Brain microvascular endothelial cell (primary cell): ENCODE data around the gene LDLRAD4.

Experiments
- DNase-seq: peaks from one replicate; pipeline ENCODE4 v3.0.0-alpha.2; 2020
- H3K27ac ChIP-seq: fragments of 250-450 bp; sonication (Bioruptor Pico); 2 replicates; pipeline ENCODE4 v1.5.1; 2020; ENCODE audit warnings: mild to moderate bottlenecking, moderate library complexity
- H3K27me3 ChIP-seq: fragments of 250-450 bp; sonication (Bioruptor Pico); replicated peaks from 2 replicates; pipeline ENCODE4 v1.5.1; 2020; ENCODE audit warnings: mild to moderate bottlenecking
- H3K36me3 ChIP-seq: fragments of 250-450 bp; sonication (Bioruptor Pico); replicated peaks from 2 replicates; pipeline ENCODE4 v1.5.1; 2020; ENCODE audit warnings: mild to moderate bottlenecking
- H3K4me3 ChIP-seq: 2 replicates; pipeline ENCODE4 v1.5.1; 2011; ENCODE audit warnings: low read depth, mild to moderate bottlenecking, control low read depth, low read length, moderate library complexity
- in situ Hi-C: cut with HindIII; loops from 2 replicates; pipeline ENCODE4 v1.10.0; 2017; ENCODE audit warnings: low sequenced_read_pairs, low pct_ligation_motif_present
- TF ChIP-seq, protein P1 (sequence below): IDR thresholded peaks from 2 replicates; pipeline ENCODE4 v1.5.1; 2011; ENCODE audit warnings: low read depth, mild to moderate bottlenecking, moderate library complexity, low read length, control low read depth, inconsistent platforms; ENCODE audit errors: missing control alignments

Gene LDLRAD4

DNA sequence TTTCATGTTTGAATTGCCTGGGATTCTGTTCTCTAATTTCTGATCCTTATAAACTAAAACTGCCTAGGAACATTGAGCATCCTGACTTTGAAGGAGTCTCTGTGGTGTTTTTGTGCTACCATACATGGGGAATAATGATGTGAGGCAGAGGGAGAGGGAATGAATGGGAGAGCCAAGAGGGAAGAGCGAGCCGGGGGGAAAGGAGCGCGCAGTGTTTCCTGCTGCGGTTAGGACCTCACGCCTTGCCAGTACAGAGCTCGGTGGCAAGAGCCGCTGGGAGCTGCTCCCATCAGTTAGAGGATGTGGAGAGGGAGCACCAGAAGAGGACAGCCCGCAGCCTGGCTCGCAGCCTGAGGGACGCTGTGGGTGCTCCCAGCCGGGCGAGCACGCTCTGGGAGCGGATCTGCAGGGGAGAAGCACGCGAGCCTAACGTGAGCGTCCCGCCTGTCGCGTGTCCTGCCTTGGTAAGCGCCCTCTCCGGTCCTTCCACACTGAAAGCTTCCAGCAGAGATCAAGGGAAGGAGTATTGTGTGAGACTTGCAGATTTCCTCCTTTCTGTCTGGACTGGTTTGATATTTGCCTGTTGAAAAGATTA, 393.1 kb downstream of the LDLRAD4 start:
- in situ Hi-C loops, result no loop called here
- Histone ChIP-seq H3K36me3 (no peaks in the 10 kb centered on the region), H3K27ac (no peak overlapping the region), H3K4me3 (peak overlapping the region; percentile 9), H3K27me3 (peaks cover 6% of the 10 kb centered on the region)
- DNase-seq, result peak; percentile 14
- TF ChIP-seq, protein P1, sequence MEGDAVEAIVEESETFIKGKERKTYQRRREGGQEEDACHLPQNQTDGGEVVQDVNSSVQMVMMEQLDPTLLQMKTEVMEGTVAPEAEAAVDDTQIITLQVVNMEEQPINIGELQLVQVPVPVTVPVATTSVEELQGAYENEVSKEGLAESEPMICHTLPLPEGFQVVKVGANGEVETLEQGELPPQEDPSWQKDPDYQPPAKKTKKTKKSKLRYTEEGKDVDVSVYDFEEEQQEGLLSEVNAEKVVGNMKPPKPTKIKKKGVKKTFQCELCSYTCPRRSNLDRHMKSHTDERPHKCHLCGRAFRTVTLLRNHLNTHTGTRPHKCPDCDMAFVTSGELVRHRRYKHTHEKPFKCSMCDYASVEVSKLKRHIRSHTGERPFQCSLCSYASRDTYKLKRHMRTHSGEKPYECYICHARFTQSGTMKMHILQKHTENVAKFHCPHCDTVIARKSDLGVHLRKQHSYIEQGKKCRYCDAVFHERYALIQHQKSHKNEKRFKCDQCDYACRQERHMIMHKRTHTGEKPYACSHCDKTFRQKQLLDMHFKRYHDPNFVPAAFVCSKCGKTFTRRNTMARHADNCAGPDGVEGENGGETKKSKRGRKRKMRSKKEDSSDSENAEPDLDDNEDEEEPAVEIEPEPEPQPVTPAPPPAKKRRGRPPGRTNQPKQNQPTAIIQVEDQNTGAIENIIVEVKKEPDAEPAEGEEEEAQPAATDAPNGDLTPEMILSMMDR, result no peak

DNA sequence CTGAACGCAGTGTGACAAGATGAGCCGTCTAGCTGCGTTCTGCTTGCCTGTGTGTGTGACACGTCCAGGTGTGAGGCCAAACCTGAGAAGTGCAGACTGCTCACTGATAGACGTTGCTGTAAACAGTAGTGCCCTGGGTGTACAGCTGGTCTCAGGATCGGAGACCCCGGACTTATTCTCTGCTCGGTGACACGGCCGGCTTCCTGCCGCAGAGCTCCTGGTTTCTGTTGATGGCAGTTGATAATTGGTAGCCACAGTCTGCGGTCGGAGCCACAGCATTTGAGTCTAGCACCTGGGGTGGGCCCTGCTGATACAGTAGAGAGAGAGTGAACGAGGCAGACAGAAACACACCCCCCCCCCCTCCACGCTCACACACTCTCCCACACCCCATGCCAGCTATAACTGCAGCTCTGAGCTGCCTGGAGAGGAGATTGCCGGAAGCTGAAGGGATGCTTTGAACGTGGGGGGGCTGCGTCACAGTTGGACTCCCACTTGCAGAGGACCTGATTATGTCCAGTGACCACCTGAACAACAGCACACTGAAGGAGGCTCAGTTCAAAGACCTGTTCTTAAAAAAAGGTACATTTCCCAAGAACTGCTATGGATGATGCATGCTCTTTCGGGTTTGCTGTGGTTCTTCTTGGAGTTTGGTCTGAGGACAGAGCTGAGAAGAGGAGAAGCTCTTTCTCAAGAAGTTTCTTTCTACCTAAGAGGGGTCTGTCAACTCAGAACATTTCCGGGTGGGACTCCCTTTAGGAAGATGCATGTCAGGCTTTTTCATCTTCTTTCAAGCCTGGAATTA, 393.8 kb downstream of the LDLRAD4 start:
- TF ChIP-seq, protein P1, result no peak
- H3K27ac ChIP-seq, result no peak overlapping the region
- H3K4me3 ChIP-seq, result no peak overlapping the region
- DNase-seq, result no peak
- H3K36me3 ChIP-seq, result no peaks in the 10 kb centered on the region
- peaks cover 6% of the 10 kb centered on the region for H3K27me3 ChIP-seq
- in situ Hi-C loops, result no loop called here

DNA sequence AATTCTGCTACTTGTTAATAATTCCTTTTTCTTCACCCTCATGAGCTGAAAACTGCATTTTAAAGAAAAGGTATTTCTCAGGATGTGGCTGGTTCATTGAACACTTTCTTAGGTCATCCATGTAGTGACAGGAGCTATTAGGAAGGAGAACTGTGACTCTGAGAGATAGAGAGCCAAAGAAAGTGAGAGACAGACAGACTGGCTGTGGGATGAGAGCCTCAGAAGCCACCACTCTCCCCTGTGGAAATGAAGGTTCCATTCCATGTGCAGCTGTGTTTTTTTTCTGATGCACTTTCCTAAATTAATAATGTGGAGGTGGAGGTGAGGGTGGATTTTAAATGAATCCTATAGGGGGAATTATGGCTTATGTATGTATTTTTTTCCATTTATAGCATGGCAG, 394.5 kb downstream of the LDLRAD4 start:
- TF ChIP-seq, protein P1, result no peak
- H3K4me3 ChIP-seq, result no peak overlapping the region
- DNase-seq, result no peak
- no peaks in the 10 kb centered on the region for H3K36me3 ChIP-seq
- in situ Hi-C loops, result no loop called here
- no peak overlapping the region for H3K27ac ChIP-seq
- peaks cover 6% of the 10 kb centered on the region for H3K27me3 ChIP-seq

DNA sequence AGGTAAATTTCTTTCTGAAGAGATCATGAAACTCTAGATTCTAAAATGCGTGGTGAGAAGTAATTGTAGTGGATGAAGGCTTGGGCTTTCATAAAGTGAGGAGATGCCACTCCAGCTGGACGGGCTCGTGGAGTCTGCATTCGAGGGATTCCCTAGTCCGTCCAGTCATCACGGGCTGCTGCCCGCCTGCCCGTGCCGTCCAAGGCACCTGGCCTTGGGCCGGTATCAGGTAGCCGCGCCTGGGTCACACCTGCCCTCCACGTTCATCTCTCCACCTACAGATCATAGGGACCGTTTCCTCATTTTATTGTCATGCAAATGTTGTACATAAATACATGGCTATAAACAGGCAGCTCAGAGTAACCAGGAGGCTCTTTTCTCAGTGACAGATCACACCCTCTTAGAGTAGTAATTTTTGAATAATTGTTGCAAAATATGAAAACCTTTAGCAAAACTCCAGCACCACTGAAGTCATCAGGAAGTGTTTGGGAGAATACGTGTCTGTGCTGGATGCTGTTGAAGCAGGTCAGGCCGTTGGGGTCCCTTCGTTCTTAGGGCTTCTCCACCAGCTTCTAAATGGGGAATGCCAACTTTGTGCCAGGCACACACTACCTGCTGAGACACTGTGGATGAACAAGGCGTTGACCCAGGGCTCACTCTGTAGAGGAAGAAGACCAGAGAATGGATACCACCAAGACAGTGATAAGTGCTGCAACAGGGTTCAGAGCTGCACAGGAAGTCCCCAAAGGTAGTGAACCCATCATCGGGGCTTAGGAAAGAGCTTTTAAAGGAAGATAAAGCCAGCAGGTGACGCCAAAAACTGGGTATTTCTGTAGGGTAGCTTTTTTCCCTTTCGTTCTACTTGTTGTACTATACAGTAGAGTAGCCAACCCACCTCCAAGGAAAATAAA, 395.3 kb downstream of the LDLRAD4 start:
- DNase-seq, result no peak
- Histone ChIP-seq H3K4me3 (no peak overlapping the region), H3K36me3 (no peaks in the 10 kb centered on the region)

DNA sequence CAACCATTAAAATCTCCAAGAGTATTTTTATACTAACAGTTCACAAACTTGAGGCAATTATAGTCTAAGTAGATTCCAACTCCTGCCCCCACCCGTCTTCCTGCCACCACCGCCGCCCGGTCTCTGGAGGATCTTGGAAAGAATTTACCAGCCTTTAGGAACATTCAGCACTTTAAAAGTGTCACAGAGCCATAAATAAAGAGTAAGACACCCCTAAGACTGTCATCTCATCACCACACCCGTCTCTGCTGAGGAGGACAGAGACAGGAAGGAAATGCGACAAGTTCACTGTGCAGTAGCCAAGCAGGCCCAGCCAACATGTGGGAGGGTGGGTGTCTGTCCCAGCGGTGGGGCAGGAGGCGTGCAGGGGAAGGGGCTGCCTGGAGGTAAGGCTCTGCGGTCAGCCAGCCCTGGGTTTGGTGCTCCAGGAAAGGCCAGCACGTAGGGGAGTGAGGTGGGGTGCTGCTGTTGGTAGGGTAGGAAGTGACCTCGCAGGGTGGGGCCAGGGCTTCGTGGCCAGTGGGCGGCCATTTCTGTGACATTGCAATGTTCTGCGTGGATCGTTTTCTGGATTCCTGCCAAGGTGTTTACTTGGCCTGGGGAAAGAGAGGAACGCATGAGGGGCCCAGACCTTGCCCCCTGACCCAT, 396.2 kb downstream of the LDLRAD4 start:
- Histone ChIP-seq H3K4me3 (no peak overlapping the region), H3K36me3 (no peaks in the 10 kb centered on the region), H3K27me3 (peaks cover 6% of the 10 kb centered on the region), H3K27ac (no peak overlapping the region)
- no peak for DNase-seq
- TF ChIP-seq, protein P1, result no peak
- in situ Hi-C loops, result no loop called here

More for the DNA sequence above, 395.3 kb downstream of the LDLRAD4 start:
- TF ChIP-seq, protein P1, result no peak
- peaks cover 6% of the 10 kb centered on the region for H3K27me3 ChIP-seq
- H3K27ac ChIP-seq, result no peak overlapping the region
- in situ Hi-C loops, result no loop called here
